ENCODE results near the gene GFRA1. TPM values are rescaled to one million over a fixed set of nuclear protein-coding genes. Genes with fewer than 3 reads are reported as not detected.

GFRA1 gene
- total and polyA plus RNA-seq, 10 donors, result 0.52 to 36.5 (median 4.5) TPM

GRCh38 chr10:116271593-116272439 lies 1.2 kb downstream of the GFRA1 start:
- no peaks in the 10 kb centered on the region for H3K36me3 ChIP-seq
- peaks cover 2 to 41% (median 30%) of the 10 kb centered on the region in 6 donors for H3K4me1 ChIP-seq
- intact Hi-C loops (cut with DNase I; ENCODE audit: low total_unique reads), result no loop called here
- no peak for DNase-seq
- H3K9me3 ChIP-seq, result no peaks in the 10 kb centered on the region
- peaks cover 0 to 99% (median 55%) of the 10 kb centered on the region in 7 donors for H3K27me3 ChIP-seq (replicated peaks in 1 of 7)
- peak overlapping the region; percentile 28 to 66 (median 39) for H3K4me3 ChIP-seq
- H3K27ac ChIP-seq, result peak overlapping the region in 1 of 8 donors; percentile 16
- TF ChIP-seq POLR2AphosphoS5 (IDR thresholded peaks at IDR 0.05), result no peak
- no peak for TF ChIP-seq POLR2A (IDR thresholded peaks at IDR 0.05)
- no peak for TF ChIP-seq CTCF (IDR thresholded peaks at IDR 0.05 in 8 of 11, conservative IDR thresholded peaks at IDR 0.05 in 3 of 11)
- 1 to 7% (median 2%) methylated on average over 53 to 64 of the region's 64 CpGs for WGBS, 5 donors

GRCh38 chr10:116270771-116271592 lies 2.0 kb downstream of the GFRA1 start:
- peak overlapping the region; percentile 28 to 66 (median 39) for H3K4me3 ChIP-seq
- whole genome bisulfite sequencing, 5 donors, result 8 to 16% (median 9%) methylated on average over 40 to 73 of the region's 73 CpGs
- H3K36me3 ChIP-seq, result no peaks in the 10 kb centered on the region
- intact Hi-C loops (cut with DNase I; ENCODE audit: low total_unique reads), result no loop called here
- H3K27ac ChIP-seq, result no peak overlapping the region
- DNase-seq, result no peak
- TF ChIP-seq CTCF (IDR thresholded peaks at IDR 0.05 in 8 of 11, conservative IDR thresholded peaks at IDR 0.05 in 3 of 11), result no peak
- no peak for TF ChIP-seq POLR2A (IDR thresholded peaks at IDR 0.05)
- peaks cover 0 to 97% (median 51%) of the 10 kb centered on the region in 7 donors for H3K27me3 ChIP-seq (replicated peaks in 1 of 7)
- peaks cover 2 to 41% (median 30%) of the 10 kb centered on the region in 6 donors for H3K4me1 ChIP-seq
- H3K9me3 ChIP-seq, result no peaks in the 10 kb centered on the region

- Histone ChIP-seq H3K9me3 (no peaks in the 10 kb centered on the region), H3K27ac (no peak overlapping the region), H3K4me1 (peaks cover 2 to 41% (median 30%) of the 10 kb centered on the region in 6 donors), H3K4me3 (peak overlapping the region in 3 of 8 donors; percentile 1 to 66 (median 39)), H3K27me3 (replicated peaks in 1 of 7) (peaks cover 0 to 94% (median 50%) of the 10 kb centered on the region in 7 donors), H3K36me3 (no peaks in the 10 kb centered on the region)
- no peak for TF ChIP-seq POLR2AphosphoS5 (IDR thresholded peaks at IDR 0.05)
- TF ChIP-seq CTCF (IDR thresholded peaks at IDR 0.05 in 8 of 11, conservative IDR thresholded peaks at IDR 0.05 in 3 of 11), result no peak
- TF ChIP-seq POLR2A (IDR thresholded peaks at IDR 0.05), result no peak
- intact Hi-C loops (cut with DNase I; ENCODE audit: low total_unique reads), result no loop called here
- 42 to 61% (median 46%) methylated on average over 5 to 9 of the region's 9 CpGs for WGBS, 5 donors
- no peak for DNase-seq
Observed at GRCh38 chr10:116270126-116270770, 2.8 kb downstream of the GFRA1 start.

All from spleen (tissue), 11 donors.